Neuronal stem cell (in vitro differentiated cells): ENCODE measurements around the gene SLC16A14.

Experiments used
- DNase-seq: peaks from one replicate; pipeline ENCODE4 v3.0.0-alpha.2; 2013; ENCODE audit warnings: low spot score
- H2AFZ ChIP-seq: one replicate; pipeline ENCODE4 v1.6.1; 2013; ENCODE audit warnings: mild to moderate bottlenecking, low read length, inconsistent platforms
- H2AK5ac ChIP-seq: 2 replicates; pipeline ENCODE4 v1.6.1; 2013; ENCODE audit warnings: low read depth, mild to moderate bottlenecking, inconsistent platforms, low read length, moderate library complexity, mixed read lengths
- H2BK120ac ChIP-seq: 2 replicates; pipeline ENCODE4 v1.6.1; 2013; ENCODE audit warnings: low read depth, mild to moderate bottlenecking, inconsistent platforms, low read length, moderate library complexity, mixed read lengths
- H2BK12ac ChIP-seq: one replicate; pipeline ENCODE4 v1.6.1; 2013; ENCODE audit warnings: low read length, inconsistent platforms
- H2BK15ac ChIP-seq: 2 replicates; pipeline ENCODE4 v1.6.1; 2013; ENCODE audit warnings: mild to moderate bottlenecking, low read length, inconsistent platforms, mixed read lengths
- H2BK5ac ChIP-seq: one replicate; pipeline ENCODE4 v1.6.1; 2013; ENCODE audit warnings: inconsistent platforms, mild to moderate bottlenecking, low read length, moderate library complexity
- H3K14ac ChIP-seq: one replicate; pipeline ENCODE4 v1.6.1; 2013; ENCODE audit warnings: low read length, inconsistent platforms
- H3K18ac ChIP-seq: 2 replicates; pipeline ENCODE4 v1.6.1; 2013; ENCODE audit warnings: low read length, inconsistent platforms
- H3K23ac ChIP-seq: 2 replicates; pipeline ENCODE4 v1.6.1; 2013; ENCODE audit warnings: low read depth, mild to moderate bottlenecking, mixed read lengths, low read length, inconsistent platforms; ENCODE audit not compliant: poor library complexity
- H3K27ac ChIP-seq: replicated peaks from 3 replicates; pipeline ENCODE4 v1.5.1; 2013; ENCODE audit warnings: low read length, inconsistent platforms
- H3K27me3 ChIP-seq, 3 experiments: 2 replicates each; pipeline ENCODE4 v1.6.1; 2013; ENCODE audit warnings: low read length in 3 of 3, mild to moderate bottlenecking in 2 of 3, inconsistent platforms in 1 of 3, low read depth in 1 of 3, mixed read lengths in 1 of 3, moderate library complexity in 1 of 3; ENCODE audit not compliant: control insufficient read depth in 3 of 3, insufficient read depth in 3 of 3
- H3K36me3 ChIP-seq, 2 donors: replicated peaks in 1 of 2; 2 replicates each; pipeline ENCODE4 v1.6.1; 2013; ENCODE audit warnings: low read length in 2 of 2; ENCODE audit not compliant: control insufficient read depth in 2 of 2, insufficient read depth in 2 of 2
- H3K4ac ChIP-seq: 2 replicates; pipeline ENCODE4 v1.6.1; 2013; ENCODE audit warnings: inconsistent platforms, mild to moderate bottlenecking, low read length, moderate library complexity
- H3K4me1 ChIP-seq, 2 donors: 1 replicate in 1 of 2; 2 replicates in 1 of 2; pipeline ENCODE4 v1.6.1; 2013; ENCODE audit warnings: low read length in 2 of 2, low read depth in 1 of 2; ENCODE audit not compliant: control insufficient read depth in 2 of 2, insufficient read depth in 1 of 2
- H3K4me2 ChIP-seq: one replicate; pipeline ENCODE4 v1.6.1; 2013; ENCODE audit warnings: mild to moderate bottlenecking, low read length, inconsistent platforms; ENCODE audit not compliant: insufficient read depth, poor library complexity, severe bottlenecking
- H3K4me3 ChIP-seq, 2 donors: 2 replicates each; pipeline ENCODE4 v1.5.1; 2013; ENCODE audit warnings: low read length in 2 of 2, mild to moderate bottlenecking in 2 of 2, inconsistent platforms in 1 of 2, moderate library complexity in 1 of 2
- H3K79me1 ChIP-seq: one replicate; pipeline ENCODE4 v1.6.1; 2013; ENCODE audit warnings: low read depth, mild to moderate bottlenecking, inconsistent platforms, low read length, moderate library complexity
- H3K9ac ChIP-seq: one replicate; pipeline ENCODE4 v1.6.1; 2013; ENCODE audit warnings: mild to moderate bottlenecking, low read depth, low read length, inconsistent platforms; ENCODE audit not compliant: poor library complexity
- H3K9me3 ChIP-seq, 2 donors: replicated peaks in 1 of 2; 2 replicates each; pipeline versions ENCODE3 to v1.6.1; 2013; ENCODE audit warnings: low read length in 2 of 2, mild to moderate bottlenecking in 2 of 2, inconsistent platforms in 1 of 2, low read depth in 1 of 2, mixed read lengths in 1 of 2, moderate library complexity in 1 of 2; ENCODE audit not compliant: control insufficient read depth in 2 of 2, insufficient read depth in 1 of 2
- H4K8ac ChIP-seq: one replicate; pipeline ENCODE4 v1.6.1; 2013; ENCODE audit warnings: low read depth, mild to moderate bottlenecking, inconsistent platforms, low read length, moderate library complexity
- H4K91ac ChIP-seq: one replicate; pipeline ENCODE4 v1.6.1; 2013; ENCODE audit warnings: low read length, low read depth, mild to moderate bottlenecking, inconsistent platforms; ENCODE audit not compliant: poor library complexity
- WGBS, 2 donors: extraction: QIAGEN DNeasy Blood & Tissue Kit; methylation state at CpG; one replicate each; pipeline ENCODE4 v1.1.7; 2013; ENCODE audit warnings: missing lambda C conversion rate in 2 of 2, mixed read lengths in 1 of 2; ENCODE audit not compliant: insufficient read length in 2 of 2, insufficient replicate concordance in 1 of 2; ENCODE audit errors: extremely low coverage in 2 of 2; 5-methylcytosine and 5-hydroxymethylcytosine counted together

Gene SLC16A14

DNA sequence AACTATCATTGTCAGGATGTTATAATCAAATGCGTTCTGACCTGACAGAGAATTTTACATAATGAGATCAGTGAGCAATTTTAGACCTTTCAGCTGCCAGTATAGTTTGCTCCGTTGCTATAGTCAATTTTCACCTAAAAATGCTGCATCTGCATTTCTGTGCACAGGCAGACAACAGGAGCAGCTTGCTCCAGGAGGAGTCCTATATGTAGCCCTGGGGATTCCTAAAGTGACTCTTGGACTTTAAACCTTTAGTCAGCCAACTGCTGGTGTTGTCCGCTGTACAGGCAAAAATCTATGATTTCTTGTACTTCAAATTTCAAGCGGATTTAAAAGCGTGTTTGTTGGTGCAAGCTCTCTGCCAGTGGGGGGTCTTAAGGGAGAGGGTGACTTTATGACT, 25.7 kb downstream of the SLC16A14 start:
- Histone ChIP-seq H3K27ac (no peak overlapping the region), H3K18ac (no peak overlapping the region), H3K4me1 (peaks cover 0 to 2% of the 10 kb centered on the region in 2 donors), H3K79me1 (no peaks in the 10 kb centered on the region), H4K8ac (no peak overlapping the region), H3K14ac (no peak overlapping the region), H3K9ac (no peak overlapping the region), H2BK12ac (no peak overlapping the region), H2BK5ac (no peak overlapping the region), H3K23ac (no peak overlapping the region), H3K4me2 (no peak overlapping the region), H2BK15ac (no peak overlapping the region), H4K91ac (no peak overlapping the region), H2AK5ac (no peak overlapping the region), H3K27me3 (no peaks in the 10 kb centered on the region), H3K4me3 (no peak overlapping the region), H2AFZ (no peak overlapping the region), H3K9me3 (peaks cover 0 to 9% of the 10 kb centered on the region in 2 donors), H3K4ac (no peak overlapping the region), H2BK120ac (no peak overlapping the region), H3K36me3 (peaks cover 0 to 75% of the 10 kb centered on the region in 2 donors)
- DNase-seq = no peak
- no CpG with 5 or more reads among the region's 5 CpGs for WGBS, 2 donors

DNA sequence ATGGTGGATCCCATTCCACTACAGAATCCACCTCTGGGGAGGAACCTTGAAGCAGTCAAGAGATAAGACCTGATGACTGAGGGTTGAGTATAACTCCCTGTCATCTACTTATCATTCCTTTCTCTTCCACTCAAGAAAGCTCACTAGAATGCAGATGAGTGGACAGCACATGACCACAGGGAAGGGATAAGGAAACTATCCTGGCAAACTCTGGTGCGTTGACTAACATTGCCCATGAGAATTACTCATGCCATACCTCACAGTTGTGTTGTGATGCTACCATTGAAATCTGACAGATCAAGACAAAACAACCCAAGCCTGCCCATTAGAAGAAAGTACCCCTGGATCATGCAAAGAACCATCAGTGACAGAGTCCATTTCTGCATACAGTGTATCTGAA, 26.5 kb downstream of the SLC16A14 start:
- Histone ChIP-seq H4K8ac (no peak overlapping the region), H3K9me3 (peaks cover 0 to 9% of the 10 kb centered on the region in 2 donors), H3K4me1 (peaks cover 0 to 2% of the 10 kb centered on the region in 2 donors), H2AFZ (no peak overlapping the region), H4K91ac (no peak overlapping the region), H2BK15ac (no peak overlapping the region), H2BK120ac (no peak overlapping the region), H3K23ac (no peak overlapping the region), H3K36me3 (peaks cover 0 to 75% of the 10 kb centered on the region in 2 donors), H3K14ac (no peak overlapping the region), H3K18ac (no peak overlapping the region), H3K9ac (no peak overlapping the region), H3K4me3 (no peak overlapping the region), H3K4me2 (no peak overlapping the region), H3K27ac (no peak overlapping the region), H2BK5ac (no peak overlapping the region), H3K27me3 (no peaks in the 10 kb centered on the region), H3K4ac (no peak overlapping the region), H3K79me1 (no peaks in the 10 kb centered on the region), H2BK12ac (no peak overlapping the region), H2AK5ac (no peak overlapping the region)
- no CpG with 5 or more reads among the region's 1 CpG for WGBS, 2 donors
- no peak for DNase-seq

DNA sequence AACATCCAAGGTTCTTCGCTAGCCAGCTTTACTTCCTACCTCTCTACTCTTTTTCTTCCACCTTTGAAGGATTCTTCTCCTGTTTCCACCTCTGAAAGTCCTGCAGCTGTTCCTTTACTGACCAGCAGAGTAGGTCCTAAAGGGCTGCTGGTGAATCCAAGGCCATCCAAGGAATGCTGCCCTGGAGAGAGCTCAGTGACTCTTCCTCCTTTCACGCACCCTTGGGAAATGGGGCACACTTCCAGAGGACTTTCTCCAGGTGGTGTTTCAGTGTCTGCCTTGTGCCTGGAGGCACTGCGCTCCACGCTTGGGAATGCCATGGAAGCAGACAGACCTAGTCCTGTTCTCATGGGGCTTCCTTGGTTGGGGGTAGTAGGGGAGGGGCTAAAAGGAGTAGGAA, 45.4 kb downstream of the SLC16A14 start:
- H2AFZ ChIP-seq = no peak overlapping the region
- H3K4me3 ChIP-seq = no peak overlapping the region
- H3K4me1 ChIP-seq = no peaks in the 10 kb centered on the region
- no peak overlapping the region for H3K4me2 ChIP-seq
- no peak overlapping the region for H2AK5ac ChIP-seq
- no peak overlapping the region for H3K18ac ChIP-seq
- no peaks in the 10 kb centered on the region for H3K27me3 ChIP-seq
- no peaks in the 10 kb centered on the region for H3K79me1 ChIP-seq
- H3K4ac ChIP-seq = no peak overlapping the region
- H4K8ac ChIP-seq = no peak overlapping the region
- no peak overlapping the region for H3K27ac ChIP-seq
- no peak overlapping the region for H4K91ac ChIP-seq
- H2BK12ac ChIP-seq = no peak overlapping the region
- H2BK5ac ChIP-seq = no peak overlapping the region
- no peak overlapping the region for H3K9ac ChIP-seq
- no peaks in the 10 kb centered on the region for H3K36me3 ChIP-seq
- no peak overlapping the region for H3K23ac ChIP-seq
- no peak overlapping the region for H3K14ac ChIP-seq
- no peak overlapping the region for H2BK15ac ChIP-seq
- H3K9me3 ChIP-seq = no peaks in the 10 kb centered on the region
- DNase-seq = no peak
- H2BK120ac ChIP-seq = no peak overlapping the region
- no CpG with 5 or more reads among the region's 4 CpGs for WGBS, 2 donors

DNA sequence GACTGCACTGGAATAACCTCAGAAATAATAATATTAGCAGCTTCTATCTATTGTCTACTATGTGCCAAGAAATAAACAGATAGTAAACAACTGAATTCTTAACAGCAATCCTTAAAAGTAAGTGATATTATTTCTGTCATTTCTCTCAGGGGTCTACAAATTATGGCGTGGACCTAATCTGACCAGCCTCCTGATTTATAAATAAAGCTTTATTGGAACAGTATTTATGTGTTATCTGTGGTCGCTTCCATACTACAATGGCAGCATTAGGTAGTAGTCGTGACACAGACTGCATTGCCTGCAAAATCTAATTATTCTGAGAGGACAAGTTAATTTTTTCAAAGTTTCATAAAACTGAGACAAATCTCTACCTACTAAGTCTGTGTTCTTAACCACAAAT, 49.0 kb downstream of the SLC16A14 start:
- no CpG with 5 or more reads among the region's 3 CpGs for WGBS, 2 donors
- H3K23ac ChIP-seq = no peak overlapping the region

More for the DNA sequence above, 49.0 kb downstream of the SLC16A14 start:
- Histone ChIP-seq H2BK12ac (no peak overlapping the region), H4K8ac (no peak overlapping the region), H3K9ac (no peak overlapping the region), H3K79me1 (no peaks in the 10 kb centered on the region), H2BK15ac (no peak overlapping the region), H2BK120ac (no peak overlapping the region), H3K27ac (no peak overlapping the region), H3K14ac (no peak overlapping the region), H2BK5ac (no peak overlapping the region), H3K4me3 (no peak overlapping the region), H3K9me3 (no peaks in the 10 kb centered on the region), H3K4me1 (no peaks in the 10 kb centered on the region), H4K91ac (no peak overlapping the region), H3K36me3 (no peaks in the 10 kb centered on the region), H3K4me2 (no peak overlapping the region), H2AK5ac (no peak overlapping the region), H2AFZ (no peak overlapping the region), H3K27me3 (no peaks in the 10 kb centered on the region), H3K18ac (no peak overlapping the region), H3K4ac (no peak overlapping the region)
- no peak for DNase-seq
